Coronary artery (tissue), 2 donors: ENCODE results near the gene CAPN11.
A peak's percentile ranks its signal among the peaks of the same experiment; 100 is the strongest.

Experiments
- DNase-seq: peaks from one replicate; pipeline ENCODE4 v3.0.0-alpha.2; 2017; ENCODE audit warnings: low spot score
- H3K27ac ChIP-seq, 2 donors: fragments of 200-600 bp; sonication (generic); one replicate each; pipeline ENCODE4 v1.5.1; 2016 to 2019
- H3K4me3 ChIP-seq: fragments of 200-600 bp; sonication (generic); 2 replicates; pipeline ENCODE4 v1.5.1; 2016; ENCODE audit warnings: mild to moderate bottlenecking, moderate library complexity
- TF ChIP-seq, protein P1 (sequence below): fragments of 200-600 bp; sonication (generic); IDR thresholded peaks from one replicate; pipeline ENCODE4 v1.5.1; 2019; ENCODE audit warnings: antibody characterized with exemption

Gene CAPN11

DNA sequence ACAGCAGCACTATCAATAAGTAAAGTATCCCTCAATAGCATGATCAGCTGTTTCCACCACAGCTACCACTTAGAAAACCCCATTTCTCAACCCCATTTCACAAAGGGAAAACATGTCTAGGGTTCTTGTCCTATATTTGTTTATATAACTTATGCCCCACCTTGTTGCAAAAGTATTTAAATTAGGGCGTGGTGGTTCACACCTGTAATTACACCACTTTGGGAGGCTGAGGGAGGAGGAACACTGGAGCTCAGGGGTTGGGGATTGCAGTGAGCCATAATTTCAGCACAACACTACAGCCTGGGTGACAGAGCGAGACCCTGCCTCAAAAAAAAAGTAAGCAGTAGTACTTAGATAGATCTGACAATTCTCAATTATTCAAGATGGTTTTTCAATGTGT, 35.1 kb upstream of the CAPN11 start:
- no peak overlapping the region for H3K4me3 ChIP-seq
- H3K27ac ChIP-seq: no peak overlapping the region

DNA sequence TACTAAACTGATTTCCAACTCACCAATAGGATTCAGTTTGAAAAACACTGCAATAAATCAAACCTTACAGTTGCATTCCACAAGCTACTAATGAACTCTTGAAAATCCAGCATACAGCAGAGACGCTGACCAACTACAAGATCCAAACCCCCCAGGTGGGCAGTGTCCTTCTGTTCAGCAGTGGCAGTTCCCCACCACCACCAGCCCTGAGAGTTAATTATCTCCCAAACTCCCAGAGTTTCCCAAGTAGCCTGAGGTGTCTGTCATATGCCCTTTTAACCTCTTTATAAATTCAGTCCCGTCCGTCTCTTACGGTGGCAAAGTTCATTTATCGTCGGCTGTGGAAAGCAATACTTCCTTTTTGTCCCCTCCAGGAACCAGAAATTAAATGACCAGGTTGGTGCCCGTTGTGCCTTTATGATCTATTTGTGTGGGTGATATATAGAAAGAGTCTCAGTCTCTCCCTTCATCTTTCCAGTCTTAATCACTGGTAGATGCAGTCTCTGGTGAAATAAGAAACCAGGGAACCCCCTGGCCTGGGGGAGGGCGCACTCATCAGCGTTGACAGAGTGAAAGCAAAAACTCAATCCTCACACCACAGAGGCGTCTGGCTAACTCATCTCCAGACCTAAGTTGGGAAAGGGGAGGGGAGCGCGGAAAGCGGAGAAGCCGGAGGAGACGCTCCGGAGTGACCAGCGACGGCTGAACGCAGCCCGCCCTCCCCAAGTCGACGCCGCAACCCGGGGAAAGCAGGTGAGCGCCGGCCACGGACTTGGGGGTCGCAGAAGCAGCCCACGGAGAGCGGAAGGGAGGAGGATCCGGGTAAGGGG, 32.1 kb upstream of the CAPN11 start:
- DNase-seq: no peak
- Histone ChIP-seq H3K27ac (peak overlapping the region; percentile 87 to 95), H3K4me3 (peak overlapping the region; percentile 78)
- TF ChIP-seq, protein P1, sequence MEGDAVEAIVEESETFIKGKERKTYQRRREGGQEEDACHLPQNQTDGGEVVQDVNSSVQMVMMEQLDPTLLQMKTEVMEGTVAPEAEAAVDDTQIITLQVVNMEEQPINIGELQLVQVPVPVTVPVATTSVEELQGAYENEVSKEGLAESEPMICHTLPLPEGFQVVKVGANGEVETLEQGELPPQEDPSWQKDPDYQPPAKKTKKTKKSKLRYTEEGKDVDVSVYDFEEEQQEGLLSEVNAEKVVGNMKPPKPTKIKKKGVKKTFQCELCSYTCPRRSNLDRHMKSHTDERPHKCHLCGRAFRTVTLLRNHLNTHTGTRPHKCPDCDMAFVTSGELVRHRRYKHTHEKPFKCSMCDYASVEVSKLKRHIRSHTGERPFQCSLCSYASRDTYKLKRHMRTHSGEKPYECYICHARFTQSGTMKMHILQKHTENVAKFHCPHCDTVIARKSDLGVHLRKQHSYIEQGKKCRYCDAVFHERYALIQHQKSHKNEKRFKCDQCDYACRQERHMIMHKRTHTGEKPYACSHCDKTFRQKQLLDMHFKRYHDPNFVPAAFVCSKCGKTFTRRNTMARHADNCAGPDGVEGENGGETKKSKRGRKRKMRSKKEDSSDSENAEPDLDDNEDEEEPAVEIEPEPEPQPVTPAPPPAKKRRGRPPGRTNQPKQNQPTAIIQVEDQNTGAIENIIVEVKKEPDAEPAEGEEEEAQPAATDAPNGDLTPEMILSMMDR: no peak

More for the DNA sequence above, 35.1 kb upstream of the CAPN11 start:
- DNase-seq: no peak
- TF ChIP-seq, protein P1: no peak

DNA sequence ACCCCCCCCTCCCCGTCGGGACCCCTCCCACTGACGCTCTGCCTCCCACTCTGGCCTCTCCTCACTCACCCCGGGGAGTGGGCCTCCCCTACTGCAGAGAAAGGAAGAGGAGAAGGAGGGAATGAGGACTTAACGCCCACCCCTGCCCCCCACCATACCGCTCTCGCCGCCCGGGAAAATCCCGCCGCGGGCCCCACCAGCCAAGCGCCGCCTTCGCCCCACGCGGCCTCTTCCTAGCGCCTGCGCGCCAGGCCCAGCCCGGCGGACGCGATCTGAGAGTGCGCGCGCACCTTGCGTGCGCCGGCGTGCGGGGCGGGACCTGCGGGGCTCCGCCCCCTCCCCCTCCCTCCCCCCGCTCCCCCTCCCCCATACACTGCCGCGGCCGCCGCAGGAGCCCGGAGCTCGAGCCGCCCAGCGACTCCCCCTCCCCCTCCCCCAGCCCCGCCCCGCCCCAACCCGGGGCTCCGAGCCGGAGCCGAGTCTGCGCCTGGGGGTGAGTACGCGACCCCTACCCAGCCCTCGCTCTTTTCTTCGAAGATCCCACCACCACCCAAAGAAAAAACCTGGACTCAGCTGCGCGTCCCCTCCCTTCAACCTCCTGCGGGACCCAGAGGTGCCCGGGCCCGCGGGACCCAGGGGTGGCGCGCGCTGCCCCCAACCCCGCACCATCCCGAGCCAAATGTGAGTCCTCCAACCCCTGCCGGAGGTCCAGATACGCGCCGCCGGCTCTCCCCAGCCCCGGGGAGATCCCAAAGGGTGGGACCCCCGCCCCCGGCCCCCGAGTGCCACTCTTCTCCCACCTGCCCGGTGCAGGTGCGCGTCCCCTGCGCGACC, 31.2 kb upstream of the CAPN11 start, which contains the start of the genes MRPL14 and TMEM63B:
Gene MRPL14, minus strand, starts transcription at position 267 of the 834 bp plus-strand sequence. CDS start 10,841 bp downstream, outside the sequence.
Gene TMEM63B, plus strand, starts transcription at position 369 of the 834 bp plus-strand sequence. CDS start 7,031 bp downstream, outside the sequence.
- Histone ChIP-seq H3K4me3 (peak within 1 kb of the TSS; percentile 78), H3K27ac (peak within 1 kb of the TSS; percentile 87 to 95)
- TF ChIP-seq, protein P1: no peak
- DNase-seq: peak; percentile 89

DNA sequence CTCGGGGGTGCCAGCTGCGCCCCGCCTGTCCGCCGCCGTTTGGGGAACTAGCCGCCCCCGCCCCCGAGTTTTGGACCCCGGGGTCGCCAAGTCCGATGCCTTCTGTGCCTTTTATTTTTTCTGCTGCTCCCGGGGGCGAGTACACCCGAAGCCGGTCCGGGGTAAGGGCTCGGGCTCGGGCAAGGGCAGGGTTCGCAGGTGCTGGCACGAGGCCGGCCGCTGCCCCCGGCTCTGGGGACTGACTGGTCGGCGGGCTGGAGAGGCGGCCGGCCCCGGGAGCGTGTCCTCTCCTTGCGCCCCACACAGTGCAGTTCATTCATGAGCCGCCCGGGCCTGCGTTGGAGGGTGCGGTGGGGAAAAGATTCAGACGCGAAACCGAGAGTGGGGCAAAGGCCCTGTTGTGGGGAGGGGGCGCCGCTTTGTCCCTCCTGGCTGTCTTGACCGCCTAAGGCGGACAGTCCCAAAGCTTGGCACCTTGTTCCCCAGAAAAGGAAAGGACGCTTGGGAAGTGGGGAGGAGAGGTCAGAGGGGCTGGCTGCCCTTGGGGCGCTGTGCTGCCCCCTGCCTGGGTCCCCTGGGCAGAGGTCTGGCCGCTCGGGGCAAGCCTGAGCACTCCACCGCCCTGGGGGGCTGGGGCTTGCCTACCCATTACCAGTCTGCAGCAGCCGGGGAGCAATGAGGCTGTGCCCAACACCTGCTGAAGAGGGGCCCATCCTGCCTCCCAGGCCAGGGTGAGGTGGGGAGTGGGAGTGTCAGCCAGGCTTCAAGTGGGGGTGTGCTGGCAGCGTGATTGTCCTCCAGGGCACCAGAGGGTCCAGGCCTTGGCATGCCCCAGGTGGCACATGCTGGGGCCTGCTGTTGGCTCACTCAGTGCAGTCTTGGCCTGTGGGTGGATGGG, 30.4 kb upstream of the CAPN11 start:
- TF ChIP-seq, protein P1: no peak
- DNase-seq: peak; percentile 80
- H3K4me3 ChIP-seq: peak overlapping the region; percentile 78
- H3K27ac ChIP-seq: peak overlapping the region; percentile 87 to 95

DNA sequence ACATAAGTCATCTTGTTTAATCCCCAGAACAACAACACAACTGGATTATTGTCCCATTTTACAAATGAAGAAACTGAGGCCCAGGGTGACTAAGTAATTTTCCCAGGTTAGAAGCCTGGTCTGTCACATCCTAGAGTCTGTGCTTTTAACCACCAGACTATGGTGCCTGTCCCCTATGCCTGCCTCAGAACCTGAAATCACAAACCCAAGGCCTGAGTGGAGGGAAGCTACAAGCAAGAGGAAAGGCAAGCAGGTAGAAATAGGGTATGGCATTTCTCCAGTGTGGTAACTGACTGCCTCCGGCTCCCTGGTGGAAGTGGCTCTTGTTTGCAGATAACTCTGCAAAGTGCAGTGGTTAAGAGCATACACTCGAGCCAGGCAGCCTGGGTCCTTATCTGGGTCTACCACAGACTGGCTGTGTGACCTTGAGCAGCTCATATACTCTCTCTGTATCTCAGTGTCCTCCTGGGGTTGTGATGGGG, 28.7 kb upstream of the CAPN11 start:
- no peak overlapping the region for H3K4me3 ChIP-seq
- no peak for DNase-seq
- H3K27ac ChIP-seq: no peak overlapping the region
- TF ChIP-seq, protein P1: no peak

DNA sequence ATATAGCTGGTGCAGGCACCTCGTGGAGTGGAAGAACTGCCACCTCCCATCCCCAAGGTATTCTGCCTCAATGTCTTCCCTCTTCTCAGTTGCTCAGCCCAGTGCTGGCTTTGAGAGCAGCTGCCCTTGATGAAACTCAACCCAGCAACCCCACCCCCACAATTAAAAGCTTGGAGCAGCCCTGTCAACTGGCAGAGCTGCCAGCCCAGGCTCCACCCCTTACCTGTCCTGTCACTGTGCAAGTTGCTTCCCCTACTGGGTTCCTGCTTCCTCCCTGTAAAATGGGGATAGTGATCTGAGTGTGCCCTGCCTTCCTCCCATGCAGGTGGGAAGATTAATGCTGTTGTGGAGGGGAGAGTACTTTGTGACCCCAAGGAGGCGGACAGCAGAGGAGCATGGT, 26.7 kb upstream of the CAPN11 start:
- H3K27ac ChIP-seq: no peak overlapping the region
- no peak overlapping the region for H3K4me3 ChIP-seq
- TF ChIP-seq, protein P1: no peak
- no peak for DNase-seq
